NCI-H2196 (cell line): Measurements from ENCODE around the gene SGCD.

Experiments
- DNase-seq: peaks from one replicate; lab custom pipeline; 2025; ENCODE audit not compliant: unreplicated experiment; lab: John Stamatoyannopoulos, UW

SGCD gene

GRCh38 chr5:156326718-156327259 is at the start of gene SGCD:
Gene SGCD (plus strand): TSS chr5:156327164.
- no peak for DNase-seq

GRCh38 chr5:156277290-156277689 is 49.7 kb upstream of the SGCD start:
- no peak for DNase-seq

- peak; percentile 7 for DNase-seq
Measured at GRCh38 chr5:156295431-156295830, 31.5 kb upstream of the SGCD start.

- DNase-seq = no peak
Measured at GRCh38 chr5:156310115-156310514, 16.8 kb upstream of the SGCD start.

GRCh38 chr5:156312897-156313694 is 13.9 kb upstream of the SGCD start:
- no peak for DNase-seq

GRCh38 chr5:156314416-156314815 is 12.5 kb upstream of the SGCD start:
- DNase-seq = no peak

GRCh38 chr5:156322666-156323065 is 4.3 kb upstream of the SGCD start:
- no peak for DNase-seq

GRCh38 chr5:156327296-156327695 is 332 bp downstream of the SGCD start:
- no peak for DNase-seq

- no peak for DNase-seq
Measured at GRCh38 chr5:156328161-156328560, 1.2 kb downstream of the SGCD start.

GRCh38 chr5:156328766-156329165 is 1.8 kb downstream of the SGCD start:
- DNase-seq = no peak

- no peak for DNase-seq
Measured at GRCh38 chr5:156329171-156329611, 2.2 kb downstream of the SGCD start.

- no peak for DNase-seq
Measured at GRCh38 chr5:156330141-156330870, 3.3 kb downstream of the SGCD start.

GRCh38 chr5:156331181-156331580 is 4.2 kb downstream of the SGCD start:
- no peak for DNase-seq

- DNase-seq = no peak
Measured at GRCh38 chr5:156331845-156332244, 4.9 kb downstream of the SGCD start.

- no peak for DNase-seq
Measured at GRCh38 chr5:156332245-156332644, 5.3 kb downstream of the SGCD start.

GRCh38 chr5:156339139-156339841 is 12.3 kb downstream of the SGCD start:
- DNase-seq = no peak

GRCh38 chr5:156340893-156341292 is 13.9 kb downstream of the SGCD start:
- DNase-seq = no peak

- DNase-seq = no peak
Measured at GRCh38 chr5:156350256-156350655, 23.3 kb downstream of the SGCD start.

- no peak for DNase-seq
Measured at GRCh38 chr5:156351423-156351822, 24.5 kb downstream of the SGCD start.

- no peak for DNase-seq
Measured at GRCh38 chr5:156354571-156354970, 27.6 kb downstream of the SGCD start.

- DNase-seq = no peak
Measured at GRCh38 chr5:156356238-156356637, 29.3 kb downstream of the SGCD start.
